ENCODE results near the gene ARHGAP18. TPM values are rescaled to one million over a fixed set of nuclear protein-coding genes. Genes with fewer than 3 reads are reported as not detected.

ARHGAP18 gene
- total RNA-seq, 1 donor from 2014 or later = 57.9 TPM

- no peak for TF ChIP-seq CTCF (IDR thresholded peaks at IDR 0.05)
- DNase-seq (no peak), ATAC-seq (no peak)
- Histone ChIP-seq H3K36me3 (peaks cover 12% of the 10 kb centered on the region), H3K4me1 (no peaks in the 10 kb centered on the region), H3K9me3 (no peaks in the 10 kb centered on the region), H3K27me3 (ENCODE audit: low read depth) (no peaks in the 10 kb centered on the region), H3K4me3 (no peak overlapping the region), H3K27ac (no peak overlapping the region)
- intact Hi-C loops (cut with DNase I) = no loop called here
Observed at GRCh38 chr6:129551486-129551885, 158.5 kb downstream of the ARHGAP18 start.

- Histone ChIP-seq H3K4me3 (no peak overlapping the region), H3K9me3 (no peaks in the 10 kb centered on the region), H3K27ac (no peak overlapping the region), H3K4me1 (no peaks in the 10 kb centered on the region), H3K27me3 (ENCODE audit: low read depth) (no peaks in the 10 kb centered on the region), H3K36me3 (no peaks in the 10 kb centered on the region)
- no peak for TF ChIP-seq CTCF (IDR thresholded peaks at IDR 0.05)
- DNase-seq (no peak), ATAC-seq (no peak)
- intact Hi-C loops (cut with DNase I) = no loop called here
Observed at GRCh38 chr6:129546702-129547101, 163.3 kb downstream of the ARHGAP18 start.

- DNase-seq = no peak
- ATAC-seq = no peak
Observed at GRCh38 chr6:129544892-129545612, 164.9 kb downstream of the ARHGAP18 start.

DNA sequence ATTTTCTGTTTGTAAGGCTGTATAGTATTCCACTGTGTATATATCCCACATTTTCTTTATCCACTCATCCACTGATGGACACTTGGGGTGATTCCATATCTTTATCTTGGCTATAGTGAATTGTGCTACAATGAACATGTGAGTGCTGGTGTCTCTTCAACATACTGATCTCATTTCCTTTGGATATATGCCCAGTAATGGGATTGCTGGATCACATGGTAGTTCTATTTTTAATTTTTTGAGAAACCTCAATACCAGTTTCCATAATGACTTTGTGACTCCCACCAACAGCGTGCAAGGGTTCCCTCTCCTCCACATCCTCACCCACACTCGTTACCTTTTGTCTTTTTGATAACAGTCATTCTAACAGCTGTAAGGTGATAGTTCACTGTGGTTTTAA is 166.0 kb downstream of the ARHGAP18 start:
- no peaks in the 10 kb centered on the region for H3K9me3 ChIP-seq
- H3K36me3 ChIP-seq = peaks cover 2% of the 10 kb centered on the region
- H3K27ac ChIP-seq = no peak overlapping the region
- no peaks in the 10 kb centered on the region for H3K4me1 ChIP-seq
- ATAC-seq (no peak), DNase-seq (no peak)
- no peak for TF ChIP-seq CTCF (IDR thresholded peaks at IDR 0.05)
- no peak overlapping the region for H3K4me3 ChIP-seq
- H3K27me3 ChIP-seq (ENCODE audit: low read depth) = no peaks in the 10 kb centered on the region
- intact Hi-C loops (cut with DNase I) = no loop called here

More at GRCh38 chr6:129544892-129545612, 164.9 kb downstream of the ARHGAP18 start:
- Histone ChIP-seq H3K4me3 (no peak overlapping the region), H3K27me3 (ENCODE audit: low read depth) (no peaks in the 10 kb centered on the region), H3K27ac (no peak overlapping the region), H3K4me1 (no peaks in the 10 kb centered on the region), H3K36me3 (no peaks in the 10 kb centered on the region), H3K9me3 (no peaks in the 10 kb centered on the region)
- intact Hi-C loops (cut with DNase I) = no loop called here
- no peak for TF ChIP-seq CTCF (IDR thresholded peaks at IDR 0.05)

- Histone ChIP-seq H3K27ac (no peak overlapping the region), H3K36me3 (peaks cover 7% of the 10 kb centered on the region), H3K27me3 (ENCODE audit: low read depth) (no peaks in the 10 kb centered on the region), H3K4me1 (no peaks in the 10 kb centered on the region), H3K9me3 (no peaks in the 10 kb centered on the region), H3K4me3 (no peak overlapping the region)
- intact Hi-C loops (cut with DNase I) = no loop called here
- TF ChIP-seq CTCF (IDR thresholded peaks at IDR 0.05) = no peak
- ATAC-seq = no peak
- DNase-seq = no peak
Observed at GRCh38 chr6:129542705-129543104, 167.3 kb downstream of the ARHGAP18 start.
